LNCaP clone FGC (cell line): Measurements from ENCODE around the gene ANKRD13B.
"Not testable (repeated sequence)": the region's sequence is repeated elsewhere in the genome, so short reads cannot be mapped to it uniquely, and the experiment has no call there.

Experiments used
- DNase-seq: peaks from one replicate; pipeline ENCODE4 v3.0.0-alpha.2; 2011; ENCODE audit warnings: low read depth
- H3K4me3 ChIP-seq: 2 replicates; pipeline ENCODE4 v1.5.1; 2011; ENCODE audit warnings: mild to moderate bottlenecking, low read depth, low read length, control low read depth
- TF ChIP-seq, protein P1 (sequence below): IDR thresholded peaks from 2 replicates; pipeline ENCODE4 v1.5.1; 2012; ENCODE audit warnings: mild to moderate bottlenecking; ENCODE audit not compliant: control insufficient read depth, insufficient read depth; ENCODE audit errors: extremely low read depth

Gene ANKRD13B

DNA sequence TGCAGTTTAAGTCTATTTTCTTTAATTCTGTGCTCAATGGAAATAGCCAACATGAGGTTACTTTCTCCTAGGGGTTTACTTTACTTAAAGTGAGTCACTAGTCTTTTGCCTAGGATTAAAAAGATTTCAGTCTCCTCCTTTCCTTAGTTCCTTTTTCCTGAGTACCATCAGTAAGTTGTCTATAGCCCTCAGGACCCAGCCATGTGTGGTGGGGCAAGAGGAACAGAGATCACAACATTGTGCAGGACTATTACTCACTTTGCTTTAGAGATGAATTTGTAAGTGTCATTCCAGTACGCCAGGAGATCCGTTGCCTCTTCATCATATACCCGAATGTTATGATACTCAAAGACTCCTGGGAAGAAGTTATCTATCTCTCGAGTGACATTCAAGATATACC lies 57.5 kb downstream of the ANKRD13B start:
- no peak for DNase-seq
- no peak overlapping the region for H3K4me3 ChIP-seq
- TF ChIP-seq, protein P1, sequence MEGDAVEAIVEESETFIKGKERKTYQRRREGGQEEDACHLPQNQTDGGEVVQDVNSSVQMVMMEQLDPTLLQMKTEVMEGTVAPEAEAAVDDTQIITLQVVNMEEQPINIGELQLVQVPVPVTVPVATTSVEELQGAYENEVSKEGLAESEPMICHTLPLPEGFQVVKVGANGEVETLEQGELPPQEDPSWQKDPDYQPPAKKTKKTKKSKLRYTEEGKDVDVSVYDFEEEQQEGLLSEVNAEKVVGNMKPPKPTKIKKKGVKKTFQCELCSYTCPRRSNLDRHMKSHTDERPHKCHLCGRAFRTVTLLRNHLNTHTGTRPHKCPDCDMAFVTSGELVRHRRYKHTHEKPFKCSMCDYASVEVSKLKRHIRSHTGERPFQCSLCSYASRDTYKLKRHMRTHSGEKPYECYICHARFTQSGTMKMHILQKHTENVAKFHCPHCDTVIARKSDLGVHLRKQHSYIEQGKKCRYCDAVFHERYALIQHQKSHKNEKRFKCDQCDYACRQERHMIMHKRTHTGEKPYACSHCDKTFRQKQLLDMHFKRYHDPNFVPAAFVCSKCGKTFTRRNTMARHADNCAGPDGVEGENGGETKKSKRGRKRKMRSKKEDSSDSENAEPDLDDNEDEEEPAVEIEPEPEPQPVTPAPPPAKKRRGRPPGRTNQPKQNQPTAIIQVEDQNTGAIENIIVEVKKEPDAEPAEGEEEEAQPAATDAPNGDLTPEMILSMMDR = no peak

DNA sequence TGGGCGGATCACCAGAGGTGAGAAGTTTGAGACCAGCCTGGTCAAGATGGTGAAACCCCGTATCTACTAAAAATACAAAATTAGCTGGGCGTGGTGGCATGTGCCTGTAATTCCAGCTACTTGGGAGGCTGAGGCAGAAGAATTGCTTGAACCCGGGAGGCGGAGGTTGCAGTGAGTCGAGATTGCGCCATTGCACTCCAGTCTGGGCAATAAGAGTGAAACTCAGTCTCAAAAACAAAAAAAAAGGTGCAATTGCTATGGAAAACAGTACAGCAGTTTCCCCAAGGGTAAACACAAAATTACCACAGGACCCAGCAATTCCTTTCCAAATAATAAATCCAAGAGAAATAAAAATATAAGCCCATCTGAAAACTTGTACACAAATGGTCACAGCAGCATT lies 59.0 kb downstream of the ANKRD13B start:
- not testable (repeated sequence) for H3K4me3 ChIP-seq, DNase-seq

DNA sequence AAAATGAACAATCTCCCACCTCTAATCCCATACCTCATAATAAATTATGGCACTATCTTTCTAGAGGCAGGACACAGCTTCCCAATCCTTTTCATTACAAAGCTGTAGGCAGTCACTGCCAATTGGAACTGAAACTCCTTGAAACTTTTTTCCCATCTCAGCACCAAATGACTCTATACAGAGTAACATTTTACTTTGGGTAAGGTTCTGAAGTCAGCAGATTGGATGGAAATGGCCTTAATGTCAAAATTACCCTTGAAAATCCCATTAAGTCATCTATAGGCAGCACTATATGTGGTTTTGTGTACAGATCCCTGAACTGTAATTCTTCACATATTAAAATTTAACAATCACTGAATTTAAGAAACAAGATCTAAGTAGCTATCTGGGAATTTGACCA lies 60.0 kb downstream of the ANKRD13B start:
- TF ChIP-seq, protein P1 = no peak
- no peak overlapping the region for H3K4me3 ChIP-seq
- DNase-seq = no peak

DNA sequence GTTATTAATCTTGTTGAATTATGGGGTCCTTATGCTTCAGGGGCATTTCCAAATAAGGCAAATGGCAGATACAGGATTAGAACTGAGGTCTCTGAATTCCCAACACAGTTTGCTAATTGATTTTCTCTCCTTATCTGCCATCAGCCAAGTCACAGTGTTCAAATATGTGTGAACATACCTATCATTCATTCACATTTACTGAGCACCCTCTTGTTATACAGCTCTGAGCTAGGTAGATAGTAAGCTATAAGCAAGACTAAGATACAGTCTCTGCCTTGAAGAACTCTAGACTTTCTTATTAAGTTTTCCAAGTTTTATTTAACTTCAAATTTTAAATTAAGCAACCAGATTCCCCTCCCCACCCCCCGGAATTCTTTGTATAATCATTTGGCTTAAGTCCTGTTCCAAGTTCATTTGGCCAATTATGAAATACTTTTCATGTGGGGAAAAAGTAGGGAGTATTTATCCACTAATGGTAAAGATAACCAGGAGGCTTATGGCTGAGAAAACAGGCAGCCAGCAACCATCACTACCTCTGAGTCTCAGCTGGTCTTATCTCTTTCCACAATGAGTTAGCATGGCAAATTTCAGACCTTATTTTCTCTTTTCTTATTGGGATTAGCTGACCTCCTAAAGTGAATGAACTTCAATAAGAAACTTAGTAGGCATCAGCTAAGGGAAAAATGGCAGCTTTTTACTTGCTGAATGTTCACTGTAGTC lies 61.2 kb downstream of the ANKRD13B start:
- H3K4me3 ChIP-seq = no peak overlapping the region
- no peak for DNase-seq
- TF ChIP-seq, protein P1 = no peak

DNA sequence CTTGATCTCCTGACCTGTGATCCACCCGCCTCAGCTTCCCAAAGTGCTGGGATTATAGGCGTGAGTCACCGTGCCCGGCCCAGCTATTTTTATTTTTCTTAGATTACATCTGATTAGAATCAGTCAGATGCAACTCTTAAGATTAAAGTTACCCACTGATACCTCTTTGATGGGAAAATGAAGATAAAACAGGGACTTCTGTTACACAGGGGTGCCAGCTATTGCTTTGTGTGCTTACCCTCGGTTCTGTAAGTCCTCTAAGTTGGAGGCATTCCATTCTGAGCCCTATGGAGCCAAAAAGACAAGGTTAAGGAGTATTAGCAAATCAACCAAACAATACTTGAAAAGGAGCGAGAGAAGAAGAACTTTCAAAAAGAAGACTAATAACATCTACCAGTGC lies 62.4 kb downstream of the ANKRD13B start:
- TF ChIP-seq, protein P1 = no peak
- no peak for DNase-seq
- H3K4me3 ChIP-seq = no peak overlapping the region

DNA sequence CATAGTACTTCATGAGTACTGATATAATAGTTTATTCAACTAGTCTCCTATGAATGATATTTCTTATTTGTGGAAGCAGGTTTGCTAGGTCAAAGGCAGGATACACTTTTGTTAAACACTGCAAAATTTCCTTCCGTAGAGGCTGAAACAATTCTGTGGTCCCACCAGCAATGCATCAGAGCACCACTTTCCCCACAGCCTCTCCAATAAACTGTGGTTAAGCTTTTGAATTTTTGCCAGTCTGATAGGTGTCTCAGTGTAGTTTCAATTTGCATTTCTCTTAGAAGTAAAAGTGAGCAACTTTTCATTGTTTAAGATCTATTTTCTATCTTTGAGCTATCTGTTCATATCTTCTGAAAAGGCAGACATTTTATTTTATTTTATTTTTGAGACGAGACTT lies 66.2 kb downstream of the ANKRD13B start:
- TF ChIP-seq, protein P1 = no peak
- H3K4me3 ChIP-seq = no peak overlapping the region
- DNase-seq = no peak

DNA sequence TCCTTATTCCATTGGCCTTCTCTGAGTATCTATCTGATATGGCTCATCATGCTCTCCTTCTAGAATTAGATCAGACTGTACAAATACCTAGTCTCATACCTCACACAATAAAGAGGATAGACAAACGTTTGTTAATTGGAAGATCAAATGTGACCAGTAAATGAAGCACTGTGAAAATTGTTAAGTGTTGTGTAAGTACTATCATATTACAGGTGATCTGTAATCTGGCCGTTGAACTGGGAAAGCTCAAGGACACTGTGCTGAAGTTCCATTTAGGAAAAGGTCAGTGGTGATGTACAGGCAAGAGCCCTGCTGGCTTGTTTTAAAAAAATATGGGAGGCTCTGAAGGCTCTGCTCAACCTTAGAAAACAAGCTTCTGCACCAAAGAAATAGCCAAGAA lies 68.3 kb downstream of the ANKRD13B start:
- no peak overlapping the region for H3K4me3 ChIP-seq
- TF ChIP-seq, protein P1 = no peak
- no peak for DNase-seq
